Measurements from ENCODE around the gene DIPK1C. TPM values are rescaled to one million over a fixed set of nuclear protein-coding genes. Genes with fewer than 3 reads are reported as not detected.

The DIPK1C gene
- total RNA-seq, 2 donors from 2014 or later = not detected

DNA sequence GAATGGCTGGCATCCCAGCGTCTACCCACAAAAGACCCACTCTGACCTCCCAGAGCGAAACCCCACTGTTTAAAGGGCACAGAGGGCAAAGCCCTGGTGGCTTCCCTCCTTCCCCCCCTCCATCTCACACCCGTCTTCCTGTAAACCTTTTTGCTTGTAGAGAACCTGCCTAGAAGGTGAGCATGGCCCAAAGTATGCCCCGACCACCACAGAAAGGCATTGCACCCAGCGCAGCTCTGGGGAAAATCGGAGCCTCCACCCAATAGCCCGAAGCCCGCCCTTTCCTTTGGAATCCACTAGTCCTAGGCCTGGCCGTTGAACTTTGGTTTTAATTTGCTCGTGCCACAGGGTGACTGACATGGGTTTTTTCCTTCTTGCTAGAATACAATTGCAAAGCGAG lies 22.6 kb downstream of the DIPK1C start:
- intact Hi-C loops (cut with DNase I) = no loop called here
- Histone ChIP-seq H3K27ac (no peak overlapping the region), H3K4me3 (no peak overlapping the region), H3K27me3 (no peaks in the 10 kb centered on the region), H3K36me3 (replicated peaks in 1 of 2; ENCODE audit: insufficient read depth in 1 of 2, low read depth in 2 of 2) (no peaks in the 10 kb centered on the region), H3K9me3 (no peaks in the 10 kb centered on the region), H3K4me1 (no peaks in the 10 kb centered on the region)
- TF ChIP-seq POLR2A (IDR thresholded peaks at IDR 0.05) = no peak
- TF ChIP-seq, protein P1, sequence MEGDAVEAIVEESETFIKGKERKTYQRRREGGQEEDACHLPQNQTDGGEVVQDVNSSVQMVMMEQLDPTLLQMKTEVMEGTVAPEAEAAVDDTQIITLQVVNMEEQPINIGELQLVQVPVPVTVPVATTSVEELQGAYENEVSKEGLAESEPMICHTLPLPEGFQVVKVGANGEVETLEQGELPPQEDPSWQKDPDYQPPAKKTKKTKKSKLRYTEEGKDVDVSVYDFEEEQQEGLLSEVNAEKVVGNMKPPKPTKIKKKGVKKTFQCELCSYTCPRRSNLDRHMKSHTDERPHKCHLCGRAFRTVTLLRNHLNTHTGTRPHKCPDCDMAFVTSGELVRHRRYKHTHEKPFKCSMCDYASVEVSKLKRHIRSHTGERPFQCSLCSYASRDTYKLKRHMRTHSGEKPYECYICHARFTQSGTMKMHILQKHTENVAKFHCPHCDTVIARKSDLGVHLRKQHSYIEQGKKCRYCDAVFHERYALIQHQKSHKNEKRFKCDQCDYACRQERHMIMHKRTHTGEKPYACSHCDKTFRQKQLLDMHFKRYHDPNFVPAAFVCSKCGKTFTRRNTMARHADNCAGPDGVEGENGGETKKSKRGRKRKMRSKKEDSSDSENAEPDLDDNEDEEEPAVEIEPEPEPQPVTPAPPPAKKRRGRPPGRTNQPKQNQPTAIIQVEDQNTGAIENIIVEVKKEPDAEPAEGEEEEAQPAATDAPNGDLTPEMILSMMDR (IDR thresholded peaks at IDR 0.05) = no peak
- DNase-seq (no peak), ATAC-seq (no peak)
- whole genome bisulfite sequencing, 2 donors = 85 to 87% methylated on average over 11 of the region's 11 CpGs

DNA sequence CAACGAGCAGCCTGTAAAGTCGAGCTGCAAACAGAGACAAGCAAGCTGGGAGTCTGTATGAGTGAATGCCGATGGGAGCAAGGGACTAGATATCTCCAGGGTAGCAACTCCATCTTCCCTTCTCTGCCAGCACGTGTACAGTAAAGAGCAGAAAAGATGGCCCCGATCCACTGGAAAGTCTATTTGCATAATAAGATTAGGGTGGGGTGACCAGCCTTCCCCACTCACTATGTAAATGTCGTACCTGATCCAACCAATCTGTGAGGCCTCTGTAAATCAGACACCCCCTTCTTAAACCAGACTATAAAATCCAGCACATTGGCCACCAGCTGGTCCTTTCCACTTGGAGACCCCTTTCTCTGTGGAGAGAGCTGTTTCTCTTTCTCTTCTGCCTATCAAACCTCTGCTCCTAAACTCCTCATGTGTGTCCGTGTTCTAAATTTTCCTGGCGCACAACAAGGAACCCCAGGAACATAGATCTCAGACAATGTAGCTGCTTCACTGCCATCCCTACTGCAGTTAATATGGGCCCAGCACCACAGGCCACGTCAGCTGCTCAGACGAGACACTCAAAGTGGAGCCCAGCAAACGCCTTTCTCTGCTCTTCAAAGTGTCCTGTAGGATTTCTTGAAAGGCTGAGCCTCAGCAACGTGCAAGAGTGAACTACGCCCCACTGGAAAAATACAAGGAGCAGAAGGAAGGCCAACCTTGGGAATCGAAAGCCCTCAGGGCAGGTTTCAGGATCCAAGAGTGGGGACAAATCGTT lies 26.1 kb downstream of the DIPK1C start:
- Histone ChIP-seq H3K27me3 (no peaks in the 10 kb centered on the region), H3K27ac (no peak overlapping the region), H3K4me3 (no peak overlapping the region), H3K36me3 (replicated peaks in 1 of 2; ENCODE audit: insufficient read depth in 1 of 2, low read depth in 2 of 2) (no peaks in the 10 kb centered on the region), H3K4me1 (no peaks in the 10 kb centered on the region), H3K9me3 (no peaks in the 10 kb centered on the region)
- 69 to 71% methylated on average over 15 of the region's 15 CpGs for WGBS, 2 donors
- TF ChIP-seq, protein P1 (IDR thresholded peaks at IDR 0.05) = no peak
- TF ChIP-seq POLR2A (IDR thresholded peaks at IDR 0.05) = no peak
- no peak for ATAC-seq
- no peak for DNase-seq
- intact Hi-C loops (cut with DNase I) = no loop called here

DNA sequence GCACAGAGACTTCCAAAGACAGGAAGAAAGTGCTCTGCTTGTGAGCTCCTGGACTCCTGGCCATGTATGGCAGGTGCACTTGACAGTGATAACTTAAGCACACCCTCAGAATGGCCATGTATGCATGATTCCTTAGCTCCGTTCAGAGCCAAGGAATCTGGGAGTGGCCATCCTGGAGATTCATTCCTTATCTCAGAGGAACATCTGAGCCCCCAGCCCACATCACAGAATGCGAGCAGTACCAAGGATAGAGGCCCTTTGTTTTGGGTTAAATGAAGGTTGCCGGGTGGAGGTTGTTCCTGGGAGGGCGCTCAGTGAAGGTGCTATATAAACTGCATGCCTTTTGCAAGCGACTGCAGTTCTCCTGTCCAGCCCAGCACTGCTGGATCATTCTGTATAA lies 26.9 kb downstream of the DIPK1C start:
- no peak overlapping the region for H3K4me3 ChIP-seq
- H3K27me3 ChIP-seq = no peaks in the 10 kb centered on the region
- WGBS, 2 donors = 79 to 92% methylated on average over 5 of the region's 5 CpGs
- ATAC-seq (no peak), DNase-seq (no peak)
- no peak overlapping the region for H3K27ac ChIP-seq
- H3K9me3 ChIP-seq = no peaks in the 10 kb centered on the region
- TF ChIP-seq, protein P1 (IDR thresholded peaks at IDR 0.05) = no peak
- no peak for TF ChIP-seq POLR2A (IDR thresholded peaks at IDR 0.05)
- no peaks in the 10 kb centered on the region for H3K4me1 ChIP-seq
- H3K36me3 ChIP-seq (replicated peaks in 1 of 2; ENCODE audit: insufficient read depth in 1 of 2, low read depth in 2 of 2) = no peaks in the 10 kb centered on the region
- intact Hi-C loops (cut with DNase I) = no loop called here

DNA sequence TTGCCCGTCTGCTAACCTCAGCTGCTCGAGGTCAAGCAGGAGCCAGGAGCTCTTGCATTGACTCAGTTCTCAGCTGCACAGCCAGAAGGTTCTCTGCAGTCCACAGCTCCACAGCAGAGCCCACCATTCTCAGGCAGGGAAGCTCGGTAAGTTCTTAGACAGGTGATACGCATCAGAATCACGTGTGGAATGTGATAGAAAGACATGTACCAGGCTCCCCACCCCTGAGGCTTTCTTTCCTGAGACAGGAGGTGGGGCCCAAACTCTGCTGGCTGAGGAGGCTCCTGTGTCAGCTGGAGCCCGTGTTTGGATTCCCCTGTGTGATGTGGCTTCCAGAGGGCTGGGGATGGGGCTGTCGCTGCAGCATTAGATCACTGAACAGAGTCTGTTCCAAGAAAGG lies 28.0 kb downstream of the DIPK1C start:
- 58 to 64% methylated on average over 5 to 7 of the region's 7 CpGs for WGBS, 2 donors
- intact Hi-C loops (cut with DNase I) = no loop called here
- Histone ChIP-seq H3K4me1 (no peaks in the 10 kb centered on the region), H3K27ac (no peak overlapping the region), H3K4me3 (no peak overlapping the region), H3K36me3 (replicated peaks in 1 of 2; ENCODE audit: insufficient read depth in 1 of 2, low read depth in 2 of 2) (no peaks in the 10 kb centered on the region), H3K27me3 (no peaks in the 10 kb centered on the region), H3K9me3 (no peaks in the 10 kb centered on the region)
- DNase-seq (no peak), ATAC-seq (no peak)
- TF ChIP-seq, protein P1 (IDR thresholded peaks at IDR 0.05) = no peak
- TF ChIP-seq POLR2A (IDR thresholded peaks at IDR 0.05) = no peak
